GM23338 (cell line): ENCODE results near the gene ACTG2. TPM values are rescaled to one million over a fixed set of nuclear protein-coding genes. Genes with fewer than 3 reads are reported as not detected.

ENCODE experiments used
- ATAC-seq: fragments of 200-7000 bp; cut with Tn5 transposase; 3 replicates; pipeline ENCODE4 v1.9.1; 2020
- DNase-seq: peaks from one replicate; pipeline ENCODE4 v3.0.0-alpha.2; 2015; ENCODE audit warnings: low spot score
- H2AFZ ChIP-seq: fragments of 200-600 bp; sonication (generic); 2 replicates; pipeline ENCODE4 v1.8.0; 2016; ENCODE audit warnings: antibody characterized with exemption, mild to moderate bottlenecking, moderate library complexity
- H3F3A ChIP-seq: fragments of 200-600 bp; sonication (generic); replicated peaks from 2 replicates; pipeline ENCODE4 v1.8.0; 2017; ENCODE audit warnings: antibody characterized with exemption, mixed run types, low read depth
- H3K27ac ChIP-seq: fragments of 200-600 bp; sonication (generic); 2 replicates; pipeline ENCODE4 v1.6.1; 2016; ENCODE audit warnings: low read depth
- H3K27me3 ChIP-seq: fragments of 200-600 bp; sonication (generic); 2 replicates; pipeline ENCODE4 v1.8.0; 2016; ENCODE audit warnings: mild to moderate bottlenecking, mixed run types, moderate library complexity; ENCODE audit not compliant: insufficient read depth
- H3K36me3 ChIP-seq: fragments of 200-600 bp; sonication (generic); 2 replicates; pipeline ENCODE4 v1.8.0; 2016; ENCODE audit warnings: mild to moderate bottlenecking; ENCODE audit not compliant: insufficient read depth
- H3K4me1 ChIP-seq: fragments of 200-600 bp; sonication (generic); 2 replicates; pipeline ENCODE4 v1.8.0; 2016; ENCODE audit warnings: mild to moderate bottlenecking, moderate library complexity; ENCODE audit not compliant: insufficient read depth
- H3K4me2 ChIP-seq: fragments of 200-600 bp; sonication (generic); 2 replicates; pipeline ENCODE4 v1.7.1; 2017; ENCODE audit warnings: mixed run types
- H3K4me3 ChIP-seq: fragments of 200-600 bp; sonication (generic); 2 replicates; pipeline ENCODE4 v1.6.1; 2016; ENCODE audit warnings: mixed run types
- H3K79me2 ChIP-seq: fragments of 200-600 bp; sonication (generic); replicated peaks from 2 replicates; pipeline ENCODE4 v1.8.0; 2017; ENCODE audit warnings: mild to moderate bottlenecking; ENCODE audit not compliant: insufficient read depth
- H3K9me2 ChIP-seq: fragments of 200-600 bp; sonication (generic); 2 replicates; pipeline ENCODE4 v1.8.0; 2017; ENCODE audit not compliant: insufficient read depth
- H4K20me1 ChIP-seq: fragments of 200-600 bp; sonication (generic); replicated peaks from 2 replicates; pipeline ENCODE4 v1.8.0; 2017; ENCODE audit warnings: mild to moderate bottlenecking; ENCODE audit not compliant: insufficient read depth
- H3K27ac Mint-ChIP-seq: 2 replicates; pipeline ENCODE4 v1.8.0; 2020; ENCODE audit warnings: inconsistent platforms, mild to moderate bottlenecking, moderate library complexity, mixed read lengths
- H3K27me3 Mint-ChIP-seq: 3 replicates; pipeline ENCODE4 v1.8.0; 2022; ENCODE audit warnings: low read depth, mild to moderate bottlenecking, moderate library complexity, mixed read lengths, inconsistent platforms; ENCODE audit not compliant: insufficient read depth, poor library complexity
- H3K36me3 Mint-ChIP-seq: 3 replicates; pipeline ENCODE4 v1.8.0; 2021; ENCODE audit warnings: low read depth, mild to moderate bottlenecking, inconsistent platforms, moderate library complexity, mixed read lengths
- H3K4me1 Mint-ChIP-seq: 3 replicates; pipeline ENCODE4 v1.8.0; 2020; ENCODE audit warnings: mild to moderate bottlenecking, inconsistent platforms, mixed read lengths
- H3K4me3 Mint-ChIP-seq: 3 replicates; pipeline ENCODE4 v1.8.0; 2021; ENCODE audit warnings: moderate library complexity, mild to moderate bottlenecking, inconsistent platforms, mixed read lengths
- H3K9me3 Mint-ChIP-seq: 3 replicates; pipeline ENCODE4 v1.8.0; 2020; ENCODE audit warnings: moderate library complexity, mild to moderate bottlenecking, inconsistent platforms, mixed read lengths
- CREB1 ChIP-seq: fragments of 250-450 bp; sonication (Bioruptor Pico); IDR thresholded peaks from 2 replicates; pipeline ENCODE4 v1.5.0; 2020; ENCODE audit warnings: low read depth, mild to moderate bottlenecking, moderate library complexity
- EZH2 ChIP-seq: fragments of 200-600 bp; sonication (generic); IDR thresholded peaks from one replicate; pipeline ENCODE4 v1.8.0; 2017; ENCODE audit warnings: antibody characterized with exemption, mild to moderate bottlenecking, low read depth; ENCODE audit not compliant: unreplicated experiment
- EZH2phosphoT487 ChIP-seq: fragments of 200-600 bp; sonication (generic); IDR thresholded peaks from one replicate; pipeline ENCODE4 v1.8.1; 2018; ENCODE audit warnings: antibody characterized with exemption; ENCODE audit not compliant: unreplicated experiment
- JUNB ChIP-seq: IDR thresholded peaks from one replicate; pipeline ENCODE4 v1.6.1; 2016; ENCODE audit warnings: antibody characterized with exemption; ENCODE audit not compliant: unreplicated experiment
- NANOG ChIP-seq: IDR thresholded peaks from 2 replicates; pipeline ENCODE4 v1.6.1; 2016; ENCODE audit warnings: antibody characterized with exemption, borderline replicate concordance
- POLR2AphosphoS5 ChIP-seq: IDR thresholded peaks from 2 replicates; pipeline ENCODE4 v1.6.1; 2016; ENCODE audit warnings: antibody characterized with exemption, low read depth
- STAT1 ChIP-seq: IDR thresholded peaks from one replicate; pipeline ENCODE4 v1.6.1; 2016; ENCODE audit warnings: antibody characterized with exemption; ENCODE audit not compliant: unreplicated experiment
- ZNF114 ChIP-seq: fragments of 250-450 bp; sonication (Bioruptor Pico); IDR thresholded peaks from 2 replicates; pipeline ENCODE4 v1.5.0; 2020; ENCODE audit warnings: mild to moderate bottlenecking, moderate library complexity
- ZNF331 ChIP-seq: fragments of 250-450 bp; sonication (Bioruptor Pico); IDR thresholded peaks from 2 replicates; pipeline ENCODE4 v1.5.0; 2020; ENCODE audit warnings: low read depth, mild to moderate bottlenecking, moderate library complexity
- polyA plus RNA-seq: library from polyadenylated mRNA; unstranded; fragments of >200 nt; fragmentation: Nextera tagmentation; extraction: Ambion mirVana; gene quantifications from 2 replicates; pipeline ENCODE4 v1.2.1, GENCODE V29; 2016
- total RNA-seq: library from RNA; depleted of rRNA; stranded (reverse); fragments of >200 nt; shearing (Covaris generic); gene quantifications from 2 replicates; pipeline ENCODE4 v1.2.3, GENCODE V29; 2014
- TF ChIP-seq, protein P1 (sequence below): IDR thresholded peaks from 2 replicates; pipeline ENCODE4 v1.6.1; 2016; ENCODE audit warnings: antibody characterized with exemption
- TF ChIP-seq, protein P2 (sequence below): fragments of 250-450 bp; sonication (Bioruptor Pico); IDR thresholded peaks from 2 replicates; pipeline ENCODE4 v1.5.0; 2020; ENCODE audit warnings: mild to moderate bottlenecking, moderate library complexity
- TF ChIP-seq, protein P3 (sequence below): IDR thresholded peaks from one replicate; pipeline ENCODE4 v1.6.1; 2018; ENCODE audit warnings: antibody characterized with exemption; ENCODE audit not compliant: unreplicated experiment
- TF ChIP-seq, protein P4 (sequence below), 2 experiments: fragments of 200-600 bp in 1 of 2; sonication (generic) in 1 of 2; conservative IDR thresholded peaks; 2 replicates each; pipeline versions ENCODE4 v1.5.1 to v1.6.1; 2016 to 2017; ENCODE audit warnings: antibody characterized with exemption in 2 of 2, low read depth in 2 of 2, mild to moderate bottlenecking in 2 of 2, moderate library complexity in 1 of 2

The ACTG2 gene
- total and polyA plus RNA-seq, 2 experiments from 2014 or later = 8.0 to 8.5 TPM

DNA sequence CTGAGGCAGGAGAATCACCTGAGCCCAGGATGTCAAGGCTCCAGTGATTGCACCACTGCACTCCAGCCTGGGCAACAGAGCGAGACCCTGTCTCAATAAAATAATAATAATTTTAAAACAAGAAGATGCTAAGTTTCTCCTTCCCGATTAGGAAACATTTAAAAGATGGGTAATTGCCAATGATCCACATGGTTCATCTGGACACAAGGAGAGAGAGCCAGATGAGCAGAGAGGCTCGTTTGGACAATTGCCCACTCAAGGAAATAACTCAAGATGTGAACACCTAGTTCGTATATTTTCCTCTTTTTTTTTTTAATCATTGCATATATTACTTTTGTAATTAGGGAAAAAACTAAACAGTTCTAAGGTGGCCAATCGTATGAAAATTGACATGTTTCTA, 3.6 kb upstream of the ACTG2 start:
- Histone ChIP-seq H3K9me2 (no peaks in the 10 kb centered on the region; the same call in 1 of the 2 replicates), H3K27ac (no peak overlapping the region), H3F3A (no peaks in the 10 kb centered on the region), H3K27me3 (no peaks in the 10 kb centered on the region), H4K20me1 (no peaks in the 10 kb centered on the region), H3K4me2 (no peak overlapping the region), H3K4me3 (no peak overlapping the region), H3K36me3 (no peaks in the 10 kb centered on the region), H3K79me2 (no peaks in the 10 kb centered on the region), H3K4me1 (no peaks in the 10 kb centered on the region), H2AFZ (no peak overlapping the region; the same call in 1 of the 2 replicates)
- TF ChIP-seq EZH2phosphoT487 = no peak
- no peak for TF ChIP-seq CREB1
- no peak for TF ChIP-seq ZNF114 (CRISPR knock-in tag)
- TF ChIP-seq NANOG = no peak
- TF ChIP-seq JUNB = no peak
- TF ChIP-seq ZNF331 (CRISPR knock-in tag) = no peak
- no peak for TF ChIP-seq STAT1
- TF ChIP-seq, protein P1, sequence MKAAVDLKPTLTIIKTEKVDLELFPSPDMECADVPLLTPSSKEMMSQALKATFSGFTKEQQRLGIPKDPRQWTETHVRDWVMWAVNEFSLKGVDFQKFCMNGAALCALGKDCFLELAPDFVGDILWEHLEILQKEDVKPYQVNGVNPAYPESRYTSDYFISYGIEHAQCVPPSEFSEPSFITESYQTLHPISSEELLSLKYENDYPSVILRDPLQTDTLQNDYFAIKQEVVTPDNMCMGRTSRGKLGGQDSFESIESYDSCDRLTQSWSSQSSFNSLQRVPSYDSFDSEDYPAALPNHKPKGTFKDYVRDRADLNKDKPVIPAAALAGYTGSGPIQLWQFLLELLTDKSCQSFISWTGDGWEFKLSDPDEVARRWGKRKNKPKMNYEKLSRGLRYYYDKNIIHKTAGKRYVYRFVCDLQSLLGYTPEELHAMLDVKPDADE = no peak
- TF ChIP-seq, protein P2, sequence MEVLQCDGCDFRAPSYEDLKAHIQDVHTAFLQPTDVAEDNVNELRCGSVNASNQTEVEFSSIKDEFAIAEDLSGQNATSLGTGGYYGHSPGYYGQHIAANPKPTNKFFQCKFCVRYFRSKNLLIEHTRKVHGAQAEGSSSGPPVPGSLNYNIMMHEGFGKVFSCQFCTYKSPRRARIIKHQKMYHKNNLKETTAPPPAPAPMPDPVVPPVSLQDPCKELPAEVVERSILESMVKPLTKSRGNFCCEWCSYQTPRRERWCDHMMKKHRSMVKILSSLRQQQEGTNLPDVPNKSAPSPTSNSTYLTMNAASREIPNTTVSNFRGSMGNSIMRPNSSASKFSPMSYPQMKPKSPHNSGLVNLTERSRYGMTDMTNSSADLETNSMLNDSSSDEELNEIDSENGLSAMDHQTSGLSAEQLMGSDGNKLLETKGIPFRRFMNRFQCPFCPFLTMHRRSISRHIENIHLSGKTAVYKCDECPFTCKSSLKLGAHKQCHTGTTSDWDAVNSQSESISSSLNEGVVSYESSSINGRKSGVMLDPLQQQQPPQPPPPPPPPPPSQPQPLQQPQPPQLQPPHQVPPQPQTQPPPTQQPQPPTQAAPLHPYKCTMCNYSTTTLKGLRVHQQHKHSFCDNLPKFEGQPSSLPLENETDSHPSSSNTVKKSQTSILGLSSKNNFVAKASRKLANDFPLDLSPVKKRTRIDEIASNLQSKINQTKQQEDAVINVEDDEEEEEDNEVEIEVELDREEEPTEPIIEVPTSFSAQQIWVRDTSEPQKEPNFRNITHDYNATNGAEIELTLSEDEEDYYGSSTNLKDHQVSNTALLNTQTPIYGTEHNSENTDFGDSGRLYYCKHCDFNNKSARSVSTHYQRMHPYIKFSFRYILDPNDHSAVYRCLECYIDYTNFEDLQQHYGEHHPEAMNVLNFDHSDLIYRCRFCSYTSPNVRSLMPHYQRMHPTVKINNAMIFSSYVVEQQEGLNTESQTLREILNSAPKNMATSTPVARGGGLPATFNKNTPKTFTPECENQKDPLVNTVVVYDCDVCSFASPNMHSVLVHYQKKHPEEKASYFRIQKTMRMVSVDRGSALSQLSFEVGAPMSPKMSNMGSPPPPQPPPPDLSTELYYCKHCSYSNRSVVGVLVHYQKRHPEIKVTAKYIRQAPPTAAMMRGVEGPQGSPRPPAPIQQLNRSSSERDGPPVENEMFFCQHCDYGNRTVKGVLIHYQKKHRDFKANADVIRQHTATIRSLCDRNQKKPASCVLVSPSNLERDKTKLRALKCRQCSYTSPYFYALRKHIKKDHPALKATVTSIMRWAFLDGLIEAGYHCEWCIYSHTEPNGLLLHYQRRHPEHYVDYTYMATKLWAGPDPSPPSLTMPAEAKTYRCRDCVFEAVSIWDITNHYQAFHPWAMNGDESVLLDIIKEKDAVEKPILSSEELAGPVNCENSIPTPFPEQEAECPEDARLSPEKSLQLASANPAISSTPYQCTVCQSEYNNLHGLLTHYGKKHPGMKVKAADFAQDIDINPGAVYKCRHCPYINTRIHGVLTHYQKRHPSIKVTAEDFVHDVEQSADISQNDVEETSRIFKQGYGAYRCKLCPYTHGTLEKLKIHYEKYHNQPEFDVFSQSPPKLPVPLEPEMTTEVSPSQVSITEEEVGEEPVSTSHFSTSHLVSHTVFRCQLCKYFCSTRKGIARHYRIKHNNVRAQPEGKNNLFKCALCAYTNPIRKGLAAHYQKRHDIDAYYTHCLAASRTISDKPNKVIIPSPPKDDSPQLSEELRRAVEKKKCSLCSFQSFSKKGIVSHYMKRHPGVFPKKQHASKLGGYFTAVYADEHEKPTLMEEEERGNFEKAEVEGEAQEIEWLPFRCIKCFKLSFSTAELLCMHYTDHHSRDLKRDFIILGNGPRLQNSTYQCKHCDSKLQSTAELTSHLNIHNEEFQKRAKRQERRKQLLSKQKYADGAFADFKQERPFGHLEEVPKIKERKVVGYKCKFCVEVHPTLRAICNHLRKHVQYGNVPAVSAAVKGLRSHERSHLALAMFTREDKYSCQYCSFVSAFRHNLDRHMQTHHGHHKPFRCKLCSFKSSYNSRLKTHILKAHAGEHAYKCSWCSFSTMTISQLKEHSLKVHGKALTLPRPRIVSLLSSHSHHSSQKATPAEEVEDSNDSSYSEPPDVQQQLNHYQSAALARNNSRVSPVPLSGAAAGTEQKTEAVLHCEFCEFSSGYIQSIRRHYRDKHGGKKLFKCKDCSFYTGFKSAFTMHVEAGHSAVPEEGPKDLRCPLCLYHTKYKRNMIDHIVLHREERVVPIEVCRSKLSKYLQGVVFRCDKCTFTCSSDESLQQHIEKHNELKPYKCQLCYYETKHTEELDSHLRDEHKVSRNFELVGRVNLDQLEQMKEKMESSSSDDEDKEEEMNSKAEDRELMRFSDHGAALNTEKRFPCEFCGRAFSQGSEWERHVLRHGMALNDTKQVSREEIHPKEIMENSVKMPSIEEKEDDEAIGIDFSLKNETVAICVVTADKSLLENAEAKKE (CRISPR knock-in tag) = no peak
- no peak for TF ChIP-seq POLR2AphosphoS5
- TF ChIP-seq, protein P3, sequence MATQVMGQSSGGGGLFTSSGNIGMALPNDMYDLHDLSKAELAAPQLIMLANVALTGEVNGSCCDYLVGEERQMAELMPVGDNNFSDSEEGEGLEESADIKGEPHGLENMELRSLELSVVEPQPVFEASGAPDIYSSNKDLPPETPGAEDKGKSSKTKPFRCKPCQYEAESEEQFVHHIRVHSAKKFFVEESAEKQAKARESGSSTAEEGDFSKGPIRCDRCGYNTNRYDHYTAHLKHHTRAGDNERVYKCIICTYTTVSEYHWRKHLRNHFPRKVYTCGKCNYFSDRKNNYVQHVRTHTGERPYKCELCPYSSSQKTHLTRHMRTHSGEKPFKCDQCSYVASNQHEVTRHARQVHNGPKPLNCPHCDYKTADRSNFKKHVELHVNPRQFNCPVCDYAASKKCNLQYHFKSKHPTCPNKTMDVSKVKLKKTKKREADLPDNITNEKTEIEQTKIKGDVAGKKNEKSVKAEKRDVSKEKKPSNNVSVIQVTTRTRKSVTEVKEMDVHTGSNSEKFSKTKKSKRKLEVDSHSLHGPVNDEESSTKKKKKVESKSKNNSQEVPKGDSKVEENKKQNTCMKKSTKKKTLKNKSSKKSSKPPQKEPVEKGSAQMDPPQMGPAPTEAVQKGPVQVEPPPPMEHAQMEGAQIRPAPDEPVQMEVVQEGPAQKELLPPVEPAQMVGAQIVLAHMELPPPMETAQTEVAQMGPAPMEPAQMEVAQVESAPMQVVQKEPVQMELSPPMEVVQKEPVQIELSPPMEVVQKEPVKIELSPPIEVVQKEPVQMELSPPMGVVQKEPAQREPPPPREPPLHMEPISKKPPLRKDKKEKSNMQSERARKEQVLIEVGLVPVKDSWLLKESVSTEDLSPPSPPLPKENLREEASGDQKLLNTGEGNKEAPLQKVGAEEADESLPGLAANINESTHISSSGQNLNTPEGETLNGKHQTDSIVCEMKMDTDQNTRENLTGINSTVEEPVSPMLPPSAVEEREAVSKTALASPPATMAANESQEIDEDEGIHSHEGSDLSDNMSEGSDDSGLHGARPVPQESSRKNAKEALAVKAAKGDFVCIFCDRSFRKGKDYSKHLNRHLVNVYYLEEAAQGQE = no peak
- TF ChIP-seq, protein P4, sequence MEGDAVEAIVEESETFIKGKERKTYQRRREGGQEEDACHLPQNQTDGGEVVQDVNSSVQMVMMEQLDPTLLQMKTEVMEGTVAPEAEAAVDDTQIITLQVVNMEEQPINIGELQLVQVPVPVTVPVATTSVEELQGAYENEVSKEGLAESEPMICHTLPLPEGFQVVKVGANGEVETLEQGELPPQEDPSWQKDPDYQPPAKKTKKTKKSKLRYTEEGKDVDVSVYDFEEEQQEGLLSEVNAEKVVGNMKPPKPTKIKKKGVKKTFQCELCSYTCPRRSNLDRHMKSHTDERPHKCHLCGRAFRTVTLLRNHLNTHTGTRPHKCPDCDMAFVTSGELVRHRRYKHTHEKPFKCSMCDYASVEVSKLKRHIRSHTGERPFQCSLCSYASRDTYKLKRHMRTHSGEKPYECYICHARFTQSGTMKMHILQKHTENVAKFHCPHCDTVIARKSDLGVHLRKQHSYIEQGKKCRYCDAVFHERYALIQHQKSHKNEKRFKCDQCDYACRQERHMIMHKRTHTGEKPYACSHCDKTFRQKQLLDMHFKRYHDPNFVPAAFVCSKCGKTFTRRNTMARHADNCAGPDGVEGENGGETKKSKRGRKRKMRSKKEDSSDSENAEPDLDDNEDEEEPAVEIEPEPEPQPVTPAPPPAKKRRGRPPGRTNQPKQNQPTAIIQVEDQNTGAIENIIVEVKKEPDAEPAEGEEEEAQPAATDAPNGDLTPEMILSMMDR (conservative IDR thresholded peaks at IDR 0.05; ENCODE audit: low read depth in 2 of 2) = no peak
- no peak for TF ChIP-seq EZH2
- Mint-ChIP-seq H3K4me1 (peaks cover 15% of the 10 kb centered on the region), H3K36me3 (no peaks in the 10 kb centered on the region), H3K9me3 (no peaks in the 10 kb centered on the region), H3K4me3 (no peak overlapping the region), H3K27me3 (peaks cover 1% of the 10 kb centered on the region), H3K27ac (no peak overlapping the region)
- DNase-seq (no peak), ATAC-seq (no peak)
